ENCODE results near the gene GARIN3. TPM values are rescaled to one million over a fixed set of nuclear protein-coding genes. Genes with fewer than 3 reads are reported as not detected.
"Not testable (repeated sequence)": the region's sequence is repeated elsewhere in the genome, so short reads cannot be mapped to it uniquely, and the experiment has no call there.

The GARIN3 gene
- total RNA-seq, 1 donor from 2014 or later = not detected

GRCh38 chr5:157213527-157214243 lies 47.6 kb upstream of the GARIN3 start:
- TF ChIP-seq CTCF (IDR thresholded peaks at IDR 0.05) = no peak
- Mint-ChIP-seq H3K27me3 (ENCODE audit: low read depth) (peaks cover 1% of the 10 kb centered on the region), H3K27ac (ENCODE audit: unreplicated experiment) (no peak overlapping the region), H3K4me3 (ENCODE audit: unreplicated experiment) (no peak overlapping the region), H3K9me3 (ENCODE audit: low read depth) (no peaks in the 10 kb centered on the region), H3K4me1 (ENCODE audit: low read depth) (peaks cover 11% of the 10 kb centered on the region), H3K36me3 (ENCODE audit: low read depth) (no peaks in the 10 kb centered on the region)
- DNase-seq (ENCODE audit: low spot score) = no peak

GRCh38 chr5:157212307-157212706 lies 46.2 kb upstream of the GARIN3 start:
- Mint-ChIP-seq H3K27ac (ENCODE audit: unreplicated experiment) (no peak overlapping the region), H3K36me3 (ENCODE audit: low read depth) (no peaks in the 10 kb centered on the region), H3K9me3 (ENCODE audit: low read depth) (no peaks in the 10 kb centered on the region), H3K4me1 (ENCODE audit: low read depth) (peaks cover 11% of the 10 kb centered on the region), H3K27me3 (ENCODE audit: low read depth) (peaks cover 4% of the 10 kb centered on the region), H3K4me3 (ENCODE audit: unreplicated experiment) (no peak overlapping the region)
- no peak for TF ChIP-seq CTCF (IDR thresholded peaks at IDR 0.05)
- no peak for DNase-seq (ENCODE audit: low spot score)

DNA sequence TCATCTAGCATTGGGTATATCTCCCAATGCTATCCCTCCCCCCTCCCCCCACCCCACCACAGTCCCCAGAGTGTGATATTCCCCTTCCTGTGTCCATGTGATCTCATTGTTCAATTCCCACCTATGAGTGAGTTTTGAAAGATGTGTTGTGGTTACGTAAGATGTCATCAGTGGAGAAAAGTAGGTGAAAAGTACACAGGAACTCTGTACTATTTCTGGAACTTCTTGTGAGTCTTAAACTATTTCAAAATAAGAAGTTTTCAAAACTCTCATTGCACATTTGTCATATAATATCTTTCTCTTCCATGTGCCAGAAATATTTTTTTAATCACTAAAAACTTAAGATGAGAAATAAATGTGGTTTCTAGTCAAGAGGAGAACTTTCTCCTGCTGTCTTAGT lies 44.6 kb upstream of the GARIN3 start:
- Mint-ChIP-seq H3K27ac (ENCODE audit: unreplicated experiment) (peak overlapping the region; percentile 62), H3K4me1 (ENCODE audit: low read depth) (peaks cover 11% of the 10 kb centered on the region)
- H3K27me3 Mint-ChIP-seq (ENCODE audit: low read depth); H3K36me3 Mint-ChIP-seq (ENCODE audit: low read depth); DNase-seq (ENCODE audit: low spot score); H3K4me3 Mint-ChIP-seq (ENCODE audit: unreplicated experiment); H3K9me3 Mint-ChIP-seq (ENCODE audit: low read depth): not testable (repeated sequence)

DNA sequence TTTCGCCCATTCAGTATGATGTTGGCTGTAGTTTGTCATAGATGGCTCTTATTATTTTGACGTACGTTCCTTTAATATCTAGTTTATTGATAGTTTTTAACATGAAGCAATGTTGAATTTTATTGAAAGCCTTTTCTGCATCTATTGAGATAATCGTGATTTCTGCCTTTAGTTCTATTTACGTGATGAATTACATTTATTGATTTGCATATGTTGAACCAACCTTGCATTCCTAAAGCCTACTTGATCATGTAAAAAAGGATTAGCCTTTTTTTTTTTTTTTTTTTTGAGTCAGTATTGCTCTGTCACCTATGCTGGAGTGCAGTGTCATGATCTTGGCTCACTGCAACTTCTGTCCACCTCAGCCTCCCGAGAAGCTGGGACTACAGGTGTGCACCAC lies 39.6 kb upstream of the GARIN3 start:
- H3K27ac Mint-ChIP-seq (ENCODE audit: unreplicated experiment) = no peak overlapping the region
- H3K4me1 Mint-ChIP-seq (ENCODE audit: low read depth) = peaks cover 5% of the 10 kb centered on the region
- H3K27me3 Mint-ChIP-seq (ENCODE audit: low read depth) = peaks cover 10% of the 10 kb centered on the region
- TF ChIP-seq CTCF (IDR thresholded peaks at IDR 0.05) = no peak
- no peaks in the 10 kb centered on the region for H3K36me3 Mint-ChIP-seq (ENCODE audit: low read depth)
- no peak overlapping the region for H3K4me3 Mint-ChIP-seq (ENCODE audit: unreplicated experiment)
- no peak for DNase-seq (ENCODE audit: low spot score)
- H3K9me3 Mint-ChIP-seq (ENCODE audit: low read depth) = no peaks in the 10 kb centered on the region

- H3K27me3 Mint-ChIP-seq (ENCODE audit: low read depth) = peaks cover 15% of the 10 kb centered on the region
- H3K27ac Mint-ChIP-seq (ENCODE audit: unreplicated experiment) = no peak overlapping the region
- no peak for DNase-seq (ENCODE audit: low spot score)
- no peak overlapping the region for H3K4me3 Mint-ChIP-seq (ENCODE audit: unreplicated experiment)
- no peaks in the 10 kb centered on the region for H3K9me3 Mint-ChIP-seq (ENCODE audit: low read depth)
- H3K4me1 Mint-ChIP-seq (ENCODE audit: low read depth) = no peaks in the 10 kb centered on the region
- TF ChIP-seq CTCF (IDR thresholded peaks at IDR 0.05) = no peak
- no peaks in the 10 kb centered on the region for H3K36me3 Mint-ChIP-seq (ENCODE audit: low read depth)
These were observed 38.7 kb upstream of the GARIN3 start for GRCh38 chr5:157204765-157205164.

GRCh38 chr5:157203417-157203816 lies 37.4 kb upstream of the GARIN3 start:
- DNase-seq (ENCODE audit: low spot score) = no peak
- Mint-ChIP-seq H3K27ac (ENCODE audit: unreplicated experiment) (no peak overlapping the region), H3K36me3 (ENCODE audit: low read depth) (no peaks in the 10 kb centered on the region), H3K27me3 (ENCODE audit: low read depth) (peaks cover 20% of the 10 kb centered on the region), H3K4me1 (ENCODE audit: low read depth) (no peaks in the 10 kb centered on the region), H3K4me3 (ENCODE audit: unreplicated experiment) (no peak overlapping the region), H3K9me3 (ENCODE audit: low read depth) (no peaks in the 10 kb centered on the region)
- no peak for TF ChIP-seq CTCF (IDR thresholded peaks at IDR 0.05)

Measured in chondrocyte (in vitro differentiated cells).